Ascending aorta (tissue), 2 donors: ENCODE results near the gene ARHGAP28. TPM values are rescaled to one million over a fixed set of nuclear protein-coding genes. Genes with fewer than 3 reads are reported as not detected.

ENCODE experiments used
- DNase-seq, 2 donors: peaks; one replicate each; pipeline ENCODE4 v3.0.0-alpha.2; 2019; ENCODE audit warnings: low spot score in 2 of 2
- H3K27ac ChIP-seq, 2 donors: fragments of 200-600 bp; sonication (generic); one replicate each; pipeline ENCODE4 v1.5.1; 2016 to 2017; ENCODE audit warnings: mild to moderate bottlenecking in 1 of 2
- H3K27me3 ChIP-seq: fragments of 200-600 bp; sonication (generic); one replicate; pipeline ENCODE4 v1.5.1; 2017
- H3K36me3 ChIP-seq, 2 donors: fragments of 200-600 bp; sonication (generic); one replicate each; pipeline ENCODE4 v1.5.1; 2016
- H3K4me1 ChIP-seq, 2 donors: fragments of 200-600 bp; sonication (generic); one replicate each; pipeline ENCODE4 v1.5.1; 2016 to 2017; ENCODE audit warnings: mild to moderate bottlenecking in 1 of 2
- H3K4me3 ChIP-seq, 2 donors: fragments of 200-600 bp; sonication (generic); one replicate each; pipeline ENCODE4 v1.5.1; 2016 to 2017; ENCODE audit warnings: mild to moderate bottlenecking in 1 of 2
- H3K9me3 ChIP-seq, 2 donors: fragments of 200-600 bp; sonication (generic); one replicate each; pipeline ENCODE4 v1.5.1; 2016
- intact Hi-C: fragments of 100-400 bp; cut with DNase I; formaldehyde crosslinking; loops from one replicate; pipeline ENCODE4 v1.15.1; 2023
- total RNA-seq: library from RNA; depleted of rRNA; stranded (reverse); fragments of >200 nt; gene quantifications from one replicate; pipeline ENCODE4 v1.1.0, GENCODE V29; 2016
- TF ChIP-seq, protein P1 (sequence below), 3 experiments: fragments of 200-600 bp in 2 of 3; fragments of 450-650 bp in 1 of 3; sonication (generic) in 2 of 3; IDR thresholded peaks; one replicate each; pipeline ENCODE4 v1.5.1; 2016 to 2019; ENCODE audit warnings: antibody characterized with exemption in 3 of 3, mild to moderate bottlenecking in 1 of 3, moderate library complexity in 1 of 3

ARHGAP28 gene
- total RNA-seq, 1 donor from 2014 or later: 0.85 TPM

- intact Hi-C loops: no loop called here
- no peaks in the 10 kb centered on the region for H3K36me3 ChIP-seq
- H3K4me3 ChIP-seq: no peak overlapping the region
- H3K27ac ChIP-seq: no peak overlapping the region
- no peaks in the 10 kb centered on the region for H3K4me1 ChIP-seq
- H3K27me3 ChIP-seq: no peaks in the 10 kb centered on the region
- TF ChIP-seq, protein P1, sequence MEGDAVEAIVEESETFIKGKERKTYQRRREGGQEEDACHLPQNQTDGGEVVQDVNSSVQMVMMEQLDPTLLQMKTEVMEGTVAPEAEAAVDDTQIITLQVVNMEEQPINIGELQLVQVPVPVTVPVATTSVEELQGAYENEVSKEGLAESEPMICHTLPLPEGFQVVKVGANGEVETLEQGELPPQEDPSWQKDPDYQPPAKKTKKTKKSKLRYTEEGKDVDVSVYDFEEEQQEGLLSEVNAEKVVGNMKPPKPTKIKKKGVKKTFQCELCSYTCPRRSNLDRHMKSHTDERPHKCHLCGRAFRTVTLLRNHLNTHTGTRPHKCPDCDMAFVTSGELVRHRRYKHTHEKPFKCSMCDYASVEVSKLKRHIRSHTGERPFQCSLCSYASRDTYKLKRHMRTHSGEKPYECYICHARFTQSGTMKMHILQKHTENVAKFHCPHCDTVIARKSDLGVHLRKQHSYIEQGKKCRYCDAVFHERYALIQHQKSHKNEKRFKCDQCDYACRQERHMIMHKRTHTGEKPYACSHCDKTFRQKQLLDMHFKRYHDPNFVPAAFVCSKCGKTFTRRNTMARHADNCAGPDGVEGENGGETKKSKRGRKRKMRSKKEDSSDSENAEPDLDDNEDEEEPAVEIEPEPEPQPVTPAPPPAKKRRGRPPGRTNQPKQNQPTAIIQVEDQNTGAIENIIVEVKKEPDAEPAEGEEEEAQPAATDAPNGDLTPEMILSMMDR (IDR thresholded peaks at IDR 0.05): no peak
- H3K9me3 ChIP-seq: no peaks in the 10 kb centered on the region
- no peak for DNase-seq
Observed at GRCh38 chr18:6743999-6744398, 14.5 kb downstream of the ARHGAP28 start.

DNA sequence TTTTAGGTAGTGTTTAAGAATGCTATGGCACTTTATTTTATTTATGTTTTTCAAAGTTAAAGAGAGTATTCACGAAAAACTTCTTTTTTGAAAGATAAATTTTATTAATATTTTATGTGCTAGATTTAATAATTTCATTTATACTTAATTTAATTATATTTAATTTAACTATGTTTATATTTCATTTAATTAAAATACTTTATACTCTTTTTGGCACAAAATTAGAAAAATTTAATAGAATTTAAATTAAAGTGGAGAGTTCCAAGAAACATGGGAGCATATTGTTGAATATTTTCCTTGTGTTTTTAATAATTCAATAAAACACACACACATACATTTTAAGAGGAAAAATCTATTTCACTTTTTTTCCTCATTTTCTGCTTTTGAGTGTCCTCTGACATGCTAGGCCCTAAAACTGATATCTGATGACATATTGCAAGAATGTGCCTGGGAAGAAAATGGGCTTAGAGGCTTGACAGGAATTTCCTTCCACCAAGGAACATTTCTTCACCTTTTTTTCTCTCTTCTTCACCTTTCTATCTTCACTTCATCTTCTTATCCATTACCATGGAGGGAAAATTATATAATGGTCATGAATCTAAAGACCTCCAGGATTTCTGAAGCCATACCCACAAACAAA lies 15.4 kb downstream of the ARHGAP28 start:
- TF ChIP-seq, protein P1 (IDR thresholded peaks at IDR 0.05): no peak
- intact Hi-C loops: no loop called here

GRCh38 chr18:6745504-6746031 lies 16.1 kb downstream of the ARHGAP28 start:
- Histone ChIP-seq H3K4me3 (no peak overlapping the region), H3K27ac (no peak overlapping the region), H3K27me3 (no peaks in the 10 kb centered on the region), H3K4me1 (no peaks in the 10 kb centered on the region), H3K36me3 (no peaks in the 10 kb centered on the region), H3K9me3 (no peaks in the 10 kb centered on the region)
- intact Hi-C loops: no loop called here
- TF ChIP-seq, protein P1 (IDR thresholded peaks at IDR 0.05): no peak
- DNase-seq: no peak

More for the DNA sequence above, 15.4 kb downstream of the ARHGAP28 start:
- no peak for DNase-seq
- Histone ChIP-seq H3K4me1 (no peaks in the 10 kb centered on the region), H3K4me3 (no peak overlapping the region), H3K27ac (no peak overlapping the region), H3K27me3 (no peaks in the 10 kb centered on the region), H3K9me3 (no peaks in the 10 kb centered on the region), H3K36me3 (no peaks in the 10 kb centered on the region)

- no peaks in the 10 kb centered on the region for H3K4me1 ChIP-seq
- no peak overlapping the region for H3K4me3 ChIP-seq
- intact Hi-C loops: no loop called here
- no peaks in the 10 kb centered on the region for H3K9me3 ChIP-seq
- no peaks in the 10 kb centered on the region for H3K27me3 ChIP-seq
- no peak overlapping the region for H3K27ac ChIP-seq
- TF ChIP-seq, protein P1 (IDR thresholded peaks at IDR 0.05): no peak
- no peak for DNase-seq
- H3K36me3 ChIP-seq: no peaks in the 10 kb centered on the region
Observed at GRCh38 chr18:6746386-6746960, 17.0 kb downstream of the ARHGAP28 start.

DNA sequence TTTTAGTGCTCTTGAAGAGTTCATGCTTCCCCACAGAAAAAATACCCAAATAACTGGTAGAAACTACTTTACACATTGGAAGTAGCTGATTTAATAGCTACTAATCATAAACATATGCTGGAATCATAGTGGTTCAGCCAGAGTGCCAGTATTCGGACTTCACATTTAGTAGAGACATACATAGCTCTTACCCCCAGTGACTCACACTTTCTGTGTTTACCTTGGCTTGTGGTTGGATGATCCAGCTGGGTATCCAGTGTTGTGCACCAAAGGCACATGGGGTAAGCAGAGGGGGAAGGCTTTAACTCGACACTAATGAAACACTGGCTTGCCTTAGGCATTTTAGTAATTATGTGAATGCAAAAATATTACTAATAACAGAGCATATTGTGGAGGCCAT lies 18.1 kb downstream of the ARHGAP28 start:
- Histone ChIP-seq H3K9me3 (no peaks in the 10 kb centered on the region), H3K36me3 (no peaks in the 10 kb centered on the region), H3K4me1 (no peaks in the 10 kb centered on the region), H3K27me3 (no peaks in the 10 kb centered on the region), H3K4me3 (no peak overlapping the region), H3K27ac (no peak overlapping the region)
- no peak for DNase-seq
- TF ChIP-seq, protein P1 (IDR thresholded peaks at IDR 0.05): no peak
- intact Hi-C loops: no loop called here
